K562 (cell line): ENCODE measurements around the gene KMT2D. TPM values are rescaled to one million over a fixed set of nuclear protein-coding genes. Genes with fewer than 3 reads are reported as not detected.
A peak's percentile ranks its signal among the peaks of the same experiment; 100 is the strongest.

Source experiments
- CCAR2 ChIP-seq: fragments of 200-400 bp; formaldehyde crosslinking; IDR thresholded peaks from 2 replicates; pipeline ENCODE4 v1.6.1; 2017; ENCODE audit warnings: mild to moderate bottlenecking, low read depth, low read length
- DNMT1 ChIP-seq: fragments of 450-650 bp; IDR thresholded peaks from 2 replicates; pipeline ENCODE4 v1.6.1; 2016; ENCODE audit warnings: antibody characterized with exemption, mild to moderate bottlenecking
- ESRRA ChIP-seq: fragments of 450-650 bp; IDR thresholded peaks from 2 replicates; pipeline ENCODE4 v1.6.1; 2014; ENCODE audit warnings: low read depth, mild to moderate bottlenecking, moderate library complexity, borderline replicate concordance
- EWSR1 ChIP-seq: fragments of 450-650 bp; IDR thresholded peaks from 2 replicates; pipeline ENCODE4 v1.6.1; 2018; ENCODE audit warnings: borderline replicate concordance, mild to moderate bottlenecking, low read depth, moderate library complexity; ENCODE audit not compliant: partially characterized antibody
- FOXJ3 ChIP-seq: sonication (generic); formaldehyde crosslinking; IDR thresholded peaks from 2 replicates; pipeline ENCODE4 v1.4.0; 2020; ENCODE audit warnings: mild to moderate bottlenecking, missing genetic modification reagents
- FOXP1 ChIP-seq: sonication (generic); formaldehyde crosslinking; IDR thresholded peaks from 2 replicates; pipeline ENCODE4 v1.8.0; 2022; ENCODE audit warnings: mild to moderate bottlenecking, missing genetic modification reagents
- HMG20A ChIP-seq: fragments of 450-650 bp; formaldehyde crosslinking; conservative IDR thresholded peaks from 2 replicates; pipeline ENCODE4 v1.4.0; 2020; ENCODE audit warnings: mild to moderate bottlenecking, mixed read lengths
- HNRNPK ChIP-seq: fragments of 200-400 bp; formaldehyde crosslinking; IDR thresholded peaks from one replicate; pipeline ENCODE4 v1.6.1; 2018; ENCODE audit warnings: mild to moderate bottlenecking, low read depth, low read length; ENCODE audit not compliant: poor library complexity, severe bottlenecking
- JUNB ChIP-seq: fragments of 450-650 bp; formaldehyde crosslinking; conservative IDR thresholded peaks from 2 replicates; pipeline ENCODE4 v1.4.0; 2020; ENCODE audit warnings: mild to moderate bottlenecking
- KLF13 ChIP-seq: fragments of 450-650 bp; IDR thresholded peaks from 2 replicates; pipeline ENCODE4 v1.6.1; 2016; ENCODE audit warnings: missing genetic modification characterization, low read depth, mild to moderate bottlenecking, missing compliant biosample characterization, moderate library complexity, borderline replicate concordance
- L3MBTL2 ChIP-seq: fragments of 450-650 bp; IDR thresholded peaks from 2 replicates; pipeline ENCODE4 v1.6.1; 2016; ENCODE audit warnings: mild to moderate bottlenecking, moderate library complexity
- NBN ChIP-seq: fragments of 450-650 bp; IDR thresholded peaks from 2 replicates; pipeline ENCODE4 v1.6.1; 2016; ENCODE audit warnings: low read depth, mild to moderate bottlenecking
- NFIX ChIP-seq: fragments of 250-450 bp; sonication (Bioruptor Pico); IDR thresholded peaks from 2 replicates; pipeline ENCODE4 v1.4.0; 2020; ENCODE audit warnings: low read depth, mild to moderate bottlenecking, moderate library complexity
- SMAD4 ChIP-seq: fragments of 250-450 bp; sonication (Bioruptor Pico); conservative IDR thresholded peaks from 2 replicates; pipeline ENCODE4 v1.8.0; 2021; ENCODE audit warnings: inconsistent platforms, mild to moderate bottlenecking, moderate library complexity
- SMARCA5 ChIP-seq: fragments of 450-650 bp; IDR thresholded peaks from 2 replicates; pipeline ENCODE4 v1.6.1; 2016
- STAT5A ChIP-seq: IDR thresholded peaks from 2 replicates; pipeline ENCODE4 v1.6.1; 2012; ENCODE audit warnings: low read length, inconsistent platforms, borderline replicate concordance
- TAF9B ChIP-seq: fragments of 450-650 bp; IDR thresholded peaks from 2 replicates; pipeline ENCODE4 v1.6.1; 2018; ENCODE audit warnings: mild to moderate bottlenecking; ENCODE audit not compliant: partially characterized antibody
- TOE1 ChIP-seq, 2 experiments: fragments of 450-650 bp in 1 of 2; sonication (generic) in 1 of 2; formaldehyde crosslinking in 1 of 2; IDR thresholded peaks; 2 replicates each; pipeline versions ENCODE4 v1.7.1 to v1.8.0; 2016 to 2022; ENCODE audit warnings: borderline replicate concordance in 2 of 2, mild to moderate bottlenecking in 2 of 2, antibody characterized with exemption in 1 of 2, inconsistent platforms in 1 of 2, low read depth in 1 of 2, missing genetic modification reagents in 1 of 2, moderate library complexity in 1 of 2
- XRCC4 ChIP-seq: IDR thresholded peaks from one replicate; pipeline ENCODE4 v1.6.1; 2011; ENCODE audit not compliant: insufficient read depth, insufficient read length; ENCODE audit errors: extremely low read depth
- ZC3H4 ChIP-seq: sonication (generic); formaldehyde crosslinking; IDR thresholded peaks from 2 replicates; pipeline ENCODE4 v1.9.0; 2021; ENCODE audit warnings: missing genetic modification reagents, borderline replicate concordance
- ZKSCAN3 ChIP-seq: fragments of 250-450 bp; sonication (Bioruptor Pico); IDR thresholded peaks from 2 replicates; pipeline ENCODE4 v1.4.0; 2020
- ZNF384 ChIP-seq: IDR thresholded peaks from 2 replicates; pipeline ENCODE4 v1.6.1; 2012; ENCODE audit warnings: low read depth, low read length, improper control_type of control experiment
- ZNF76 ChIP-seq: fragments of 250-450 bp; sonication (Bioruptor Pico); IDR thresholded peaks from 2 replicates; pipeline ENCODE4 v1.4.0; 2020; ENCODE audit warnings: mild to moderate bottlenecking, moderate library complexity, borderline replicate concordance
- polyA plus RNA-seq, 8 experiments: library from polyadenylated mRNA; depleted of rRNA in 4 of 8; stranded (reverse) in 5 of 8; unstranded in 3 of 8; fragments of >200 nt; fragmentation: Nextera tagmentation in 2 of 8; fragmentation: Illumina TruSeq in 1 of 8; extraction: Ambion mirVana in 2 of 8; extraction: Trizol in 1 of 8; gene quantifications; 2 replicates each; pipeline versions ENCODE4 v1.2.1 to v1.2.3, GENCODE V29; 2011 to 2014; ENCODE audit warnings: inconsistent platforms in 1 of 8, missing spikeins in 1 of 8
- total RNA-seq, 7 experiments: library from RNA; depleted of rRNA in 6 of 7; stranded (reverse); fragments of >200 nt in 6 of 7; fragmentation: Illumina TruSeq in 2 of 7; extraction: Trizol in 2 of 7; gene quantifications; 2 replicates each; pipeline versions ENCODE4 v1.2.1 to v1.2.3, GENCODE V29; 2011 to 2021; ENCODE audit warnings: low replicate concordance in 1 of 7
- TF ChIP-seq, protein P1 (sequence below): fragments of 250-450 bp; sonication (Bioruptor Pico); IDR thresholded peaks from 2 replicates; pipeline ENCODE4 v1.8.0; 2021; ENCODE audit warnings: mild to moderate bottlenecking, moderate library complexity
- TF ChIP-seq, protein P2 (sequence below): sonication (generic); formaldehyde crosslinking; IDR thresholded peaks from 2 replicates; pipeline ENCODE4 v1.8.1; 2022; ENCODE audit warnings: missing genetic modification reagents
- TF ChIP-seq, protein P3 (sequence below): sonication (generic); formaldehyde crosslinking; IDR thresholded peaks from 2 replicates; pipeline ENCODE4 v1.9.0; 2022; ENCODE audit warnings: mild to moderate bottlenecking, missing genetic modification reagents

The KMT2D gene
- total and polyA plus RNA-seq, 9 of the 15 experiments (the other 6 are each of a cell fraction or from before 2014, with no cell fraction given) = 0.22 to 93.7 (median 13.7) TPM

DNA sequence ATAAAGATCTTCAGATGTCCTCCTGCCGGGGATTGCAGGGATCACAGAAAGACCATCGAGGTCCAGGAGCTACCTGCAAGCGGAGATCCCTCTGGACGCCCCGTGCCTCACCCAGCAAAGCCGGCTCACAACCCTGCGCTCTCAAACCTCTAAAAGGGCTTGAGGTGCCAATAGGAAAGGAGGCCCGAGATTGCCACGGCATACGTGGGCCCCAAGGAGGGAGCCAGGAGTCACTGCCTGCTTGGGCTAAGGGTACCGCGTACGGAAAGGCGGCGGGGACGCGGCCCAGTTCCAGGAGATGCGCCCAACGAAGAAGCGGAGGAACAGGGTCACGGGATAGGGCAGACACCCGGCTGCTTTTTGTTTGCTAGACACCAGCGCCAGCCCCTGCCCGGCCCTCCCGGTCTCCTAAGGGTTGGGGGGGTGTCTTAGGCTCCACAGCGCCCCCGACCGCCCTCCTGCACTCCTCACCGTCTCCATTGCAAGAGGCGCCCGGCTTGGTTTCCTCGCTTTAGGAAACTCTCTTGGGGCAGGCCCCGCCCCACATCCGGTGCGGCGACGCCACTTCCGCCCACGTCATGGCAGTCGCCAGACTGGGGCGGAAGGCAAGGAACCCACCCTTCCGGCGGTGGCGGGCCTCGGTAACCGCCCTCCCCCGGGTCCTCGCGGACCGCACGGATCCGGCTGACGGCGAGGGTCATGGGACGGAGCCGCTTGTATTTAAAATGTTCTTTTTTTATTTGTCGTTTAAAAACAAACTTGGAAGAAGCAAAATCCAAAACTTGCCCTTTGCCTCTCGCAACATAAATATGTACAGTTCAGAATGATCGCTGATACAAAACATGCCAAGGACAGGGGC is 42.1 kb downstream of the KMT2D start, which contains the start of gene PRKAG1 (continued):
- TF ChIP-seq STAT5A = no peak
- no peak for TF ChIP-seq HMG20A (CRISPR knock-in tag)
- TF ChIP-seq EWSR1 = no peak
- TF ChIP-seq TOE1 (IDR thresholded peaks at IDR 0.05; ENCODE audit: borderline replicate concordance) = no peak
- TF ChIP-seq TOE1 (CRISPR knock-in tag; IDR thresholded peaks at IDR 0.05; ENCODE audit: borderline replicate concordance, low read depth) = 0 out of 2 replicates have a peak, but pooled peaks have one; percentile 63
- TF ChIP-seq, protein P1, sequence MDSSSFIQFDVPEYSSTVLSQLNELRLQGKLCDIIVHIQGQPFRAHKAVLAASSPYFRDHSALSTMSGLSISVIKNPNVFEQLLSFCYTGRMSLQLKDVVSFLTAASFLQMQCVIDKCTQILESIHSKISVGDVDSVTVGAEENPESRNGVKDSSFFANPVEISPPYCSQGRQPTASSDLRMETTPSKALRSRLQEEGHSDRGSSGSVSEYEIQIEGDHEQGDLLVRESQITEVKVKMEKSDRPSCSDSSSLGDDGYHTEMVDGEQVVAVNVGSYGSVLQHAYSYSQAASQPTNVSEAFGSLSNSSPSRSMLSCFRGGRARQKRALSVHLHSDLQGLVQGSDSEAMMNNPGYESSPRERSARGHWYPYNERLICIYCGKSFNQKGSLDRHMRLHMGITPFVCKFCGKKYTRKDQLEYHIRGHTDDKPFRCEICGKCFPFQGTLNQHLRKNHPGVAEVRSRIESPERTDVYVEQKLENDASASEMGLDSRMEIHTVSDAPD (CRISPR knock-in tag) = no peak
- no peak for TF ChIP-seq XRCC4
- TF ChIP-seq HNRNPK = no peak
- no peak for TF ChIP-seq ZKSCAN3 (CRISPR knock-in tag)
- TF ChIP-seq ZNF384 = peak; percentile 38
- no peak for TF ChIP-seq JUNB (CRISPR knock-in tag)
- TF ChIP-seq ZNF76 (CRISPR knock-in tag) = no peak
- TF ChIP-seq SMARCA5 = 0 out of 2 replicates have a peak, but pooled peaks have one; percentile 23
- TF ChIP-seq, protein P2, sequence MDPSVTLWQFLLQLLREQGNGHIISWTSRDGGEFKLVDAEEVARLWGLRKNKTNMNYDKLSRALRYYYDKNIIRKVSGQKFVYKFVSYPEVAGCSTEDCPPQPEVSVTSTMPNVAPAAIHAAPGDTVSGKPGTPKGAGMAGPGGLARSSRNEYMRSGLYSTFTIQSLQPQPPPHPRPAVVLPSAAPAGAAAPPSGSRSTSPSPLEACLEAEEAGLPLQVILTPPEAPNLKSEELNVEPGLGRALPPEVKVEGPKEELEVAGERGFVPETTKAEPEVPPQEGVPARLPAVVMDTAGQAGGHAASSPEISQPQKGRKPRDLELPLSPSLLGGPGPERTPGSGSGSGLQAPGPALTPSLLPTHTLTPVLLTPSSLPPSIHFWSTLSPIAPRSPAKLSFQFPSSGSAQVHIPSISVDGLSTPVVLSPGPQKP (CRISPR knock-in tag) = no peak
- TF ChIP-seq NBN = peak; percentile 56; the same call in 1 of the 2 replicates
- TF ChIP-seq FOXJ3 (CRISPR knock-in tag) = no peak
- peak; percentile 82 for TF ChIP-seq SMAD4 (CRISPR knock-in tag)
- TF ChIP-seq ESRRA = peak; percentile 83; the same call in 1 of the 2 replicates
- TF ChIP-seq L3MBTL2 = peak; percentile 89
- TF ChIP-seq KLF13 (tag) = peak; percentile 62; the same call in 1 of the 2 replicates
- TF ChIP-seq ZC3H4 (CRISPR knock-in tag) = peak; percentile 92; the same call in 1 of the 2 replicates
- peak; percentile 64 for TF ChIP-seq TAF9B
- TF ChIP-seq DNMT1 = no peak
- TF ChIP-seq NFIX = no peak
- TF ChIP-seq FOXP1 (CRISPR knock-in tag) = peak; percentile 64; the same call in 1 of the 2 replicates
- no peak for TF ChIP-seq CCAR2
- TF ChIP-seq, protein P3, sequence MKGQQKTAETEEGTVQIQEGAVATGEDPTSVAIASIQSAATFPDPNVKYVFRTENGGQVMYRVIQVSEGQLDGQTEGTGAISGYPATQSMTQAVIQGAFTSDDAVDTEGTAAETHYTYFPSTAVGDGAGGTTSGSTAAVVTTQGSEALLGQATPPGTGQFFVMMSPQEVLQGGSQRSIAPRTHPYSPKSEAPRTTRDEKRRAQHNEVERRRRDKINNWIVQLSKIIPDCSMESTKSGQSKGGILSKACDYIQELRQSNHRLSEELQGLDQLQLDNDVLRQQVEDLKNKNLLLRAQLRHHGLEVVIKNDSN (CRISPR knock-in tag) = no peak
